Measurements from ENCODE around the gene OXA1L. TPM values are rescaled to one million over a fixed set of nuclear protein-coding genes. Genes with fewer than 3 reads are reported as not detected.

Gene OXA1L
- total RNA-seq, 1 donor from 2014 or later = 114 TPM

DNA sequence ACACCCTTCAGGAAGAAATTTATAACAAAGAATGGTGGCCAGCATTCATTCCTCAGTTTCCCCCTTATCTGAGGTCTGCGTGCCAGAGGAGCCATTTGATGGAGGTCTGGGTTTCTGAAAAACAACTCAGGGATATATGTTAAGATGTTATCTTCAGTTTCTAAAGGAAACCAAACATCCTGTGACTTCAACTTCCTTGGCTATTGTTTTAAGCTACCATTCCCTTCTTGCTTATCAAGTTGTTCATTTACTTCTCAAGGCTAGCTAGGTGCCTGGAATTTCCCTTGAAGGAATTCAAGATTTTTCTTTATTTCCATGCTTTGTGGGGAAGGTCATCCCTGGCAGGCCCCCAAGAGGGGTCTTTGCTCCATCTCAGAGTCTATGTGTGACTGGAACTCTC is 27.1 kb upstream of the OXA1L start:
- TF ChIP-seq, protein P1, sequence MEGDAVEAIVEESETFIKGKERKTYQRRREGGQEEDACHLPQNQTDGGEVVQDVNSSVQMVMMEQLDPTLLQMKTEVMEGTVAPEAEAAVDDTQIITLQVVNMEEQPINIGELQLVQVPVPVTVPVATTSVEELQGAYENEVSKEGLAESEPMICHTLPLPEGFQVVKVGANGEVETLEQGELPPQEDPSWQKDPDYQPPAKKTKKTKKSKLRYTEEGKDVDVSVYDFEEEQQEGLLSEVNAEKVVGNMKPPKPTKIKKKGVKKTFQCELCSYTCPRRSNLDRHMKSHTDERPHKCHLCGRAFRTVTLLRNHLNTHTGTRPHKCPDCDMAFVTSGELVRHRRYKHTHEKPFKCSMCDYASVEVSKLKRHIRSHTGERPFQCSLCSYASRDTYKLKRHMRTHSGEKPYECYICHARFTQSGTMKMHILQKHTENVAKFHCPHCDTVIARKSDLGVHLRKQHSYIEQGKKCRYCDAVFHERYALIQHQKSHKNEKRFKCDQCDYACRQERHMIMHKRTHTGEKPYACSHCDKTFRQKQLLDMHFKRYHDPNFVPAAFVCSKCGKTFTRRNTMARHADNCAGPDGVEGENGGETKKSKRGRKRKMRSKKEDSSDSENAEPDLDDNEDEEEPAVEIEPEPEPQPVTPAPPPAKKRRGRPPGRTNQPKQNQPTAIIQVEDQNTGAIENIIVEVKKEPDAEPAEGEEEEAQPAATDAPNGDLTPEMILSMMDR (IDR thresholded peaks at IDR 0.05) = no peak
- no peaks in the 10 kb centered on the region for H3K9me3 Mint-ChIP-seq (ENCODE audit: unreplicated experiment)
- H3K4me3 Mint-ChIP-seq (ENCODE audit: unreplicated experiment) = no peak overlapping the region
- H3K36me3 Mint-ChIP-seq (ENCODE audit: unreplicated experiment) = no peaks in the 10 kb centered on the region
- no peaks in the 10 kb centered on the region for H3K4me1 Mint-ChIP-seq (ENCODE audit: unreplicated experiment)
- peak; percentile 17 for DNase-seq (ENCODE audit: extremely low spot score, unreplicated experiment)
- H3K27ac Mint-ChIP-seq (ENCODE audit: unreplicated experiment) = no peak overlapping the region
- H3K27me3 Mint-ChIP-seq (ENCODE audit: unreplicated experiment) = peaks cover 17% of the 10 kb centered on the region

GRCh38 chr14:22740020-22740419 is 26.5 kb upstream of the OXA1L start:
- Mint-ChIP-seq H3K9me3 (ENCODE audit: unreplicated experiment) (no peaks in the 10 kb centered on the region), H3K36me3 (ENCODE audit: unreplicated experiment) (no peaks in the 10 kb centered on the region), H3K27ac (ENCODE audit: unreplicated experiment) (no peak overlapping the region), H3K4me1 (ENCODE audit: unreplicated experiment) (no peaks in the 10 kb centered on the region), H3K4me3 (ENCODE audit: unreplicated experiment) (no peak overlapping the region), H3K27me3 (ENCODE audit: unreplicated experiment) (peaks cover 17% of the 10 kb centered on the region)
- no peak for DNase-seq (ENCODE audit: extremely low spot score, unreplicated experiment)
- TF ChIP-seq, protein P1 (IDR thresholded peaks at IDR 0.05) = no peak

DNA sequence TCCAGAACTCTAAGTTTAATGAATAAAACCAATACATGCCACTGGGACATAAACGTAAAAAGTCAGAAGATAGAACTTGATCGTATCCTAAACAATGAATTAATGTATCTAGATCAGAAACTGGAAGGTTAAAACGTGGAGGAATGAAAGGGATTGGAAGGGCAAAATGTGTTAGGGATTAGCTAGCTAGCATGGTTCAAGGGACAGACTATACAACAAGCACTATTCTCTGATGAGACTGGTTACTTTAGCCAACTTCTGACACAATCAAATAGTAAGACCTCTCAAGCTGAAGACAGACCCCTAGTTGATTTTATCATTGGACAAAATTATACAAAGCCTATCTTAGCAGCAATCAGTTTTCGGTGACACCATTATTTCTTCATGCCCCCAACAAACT is 18.7 kb upstream of the OXA1L start:
- H3K9me3 Mint-ChIP-seq (ENCODE audit: unreplicated experiment) = no peaks in the 10 kb centered on the region
- peaks cover 35% of the 10 kb centered on the region for H3K27me3 Mint-ChIP-seq (ENCODE audit: unreplicated experiment)
- no peak overlapping the region for H3K4me3 Mint-ChIP-seq (ENCODE audit: unreplicated experiment)
- no peaks in the 10 kb centered on the region for H3K36me3 Mint-ChIP-seq (ENCODE audit: unreplicated experiment)
- H3K4me1 Mint-ChIP-seq (ENCODE audit: unreplicated experiment) = no peaks in the 10 kb centered on the region
- no peak overlapping the region for H3K27ac Mint-ChIP-seq (ENCODE audit: unreplicated experiment)
- DNase-seq (ENCODE audit: extremely low spot score, unreplicated experiment) = no peak
- TF ChIP-seq, protein P1 (IDR thresholded peaks at IDR 0.05) = no peak

- Mint-ChIP-seq H3K36me3 (ENCODE audit: unreplicated experiment) (no peaks in the 10 kb centered on the region), H3K9me3 (ENCODE audit: unreplicated experiment) (no peaks in the 10 kb centered on the region), H3K4me1 (ENCODE audit: unreplicated experiment) (no peaks in the 10 kb centered on the region), H3K4me3 (ENCODE audit: unreplicated experiment) (no peak overlapping the region), H3K27ac (ENCODE audit: unreplicated experiment) (no peak overlapping the region), H3K27me3 (ENCODE audit: unreplicated experiment) (peaks cover 36% of the 10 kb centered on the region)
- DNase-seq (ENCODE audit: extremely low spot score, unreplicated experiment) = no peak
- TF ChIP-seq, protein P1 (IDR thresholded peaks at IDR 0.05) = no peak
Observed at GRCh38 chr14:22748206-22748605, 18.3 kb upstream of the OXA1L start.

DNA sequence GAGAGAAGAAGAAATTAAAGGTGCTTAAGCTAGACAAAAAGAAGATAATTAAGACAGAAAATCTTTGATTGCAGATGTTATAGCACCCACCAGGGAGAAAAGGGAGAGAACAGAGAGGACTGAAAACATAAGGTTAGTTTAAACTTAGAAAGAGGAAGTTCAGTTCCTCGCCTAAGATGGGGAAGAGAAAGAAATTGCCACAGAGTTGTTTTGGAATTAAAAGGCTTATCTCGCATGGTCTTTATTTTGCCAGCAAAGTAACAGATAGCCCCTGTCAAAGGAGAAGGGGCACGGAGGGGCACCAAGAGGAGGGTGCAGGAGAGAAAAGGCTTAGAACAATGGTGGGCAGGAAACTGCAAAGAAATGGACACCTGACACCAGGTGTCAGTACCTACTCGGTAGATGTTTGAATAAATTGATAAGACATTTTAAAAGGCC is 17.8 kb upstream of the OXA1L start:
- H3K27ac Mint-ChIP-seq (ENCODE audit: unreplicated experiment) = no peak overlapping the region
- H3K9me3 Mint-ChIP-seq (ENCODE audit: unreplicated experiment) = no peaks in the 10 kb centered on the region
- DNase-seq (ENCODE audit: extremely low spot score, unreplicated experiment) = no peak
- TF ChIP-seq, protein P1 (IDR thresholded peaks at IDR 0.05) = no peak
- H3K4me3 Mint-ChIP-seq (ENCODE audit: unreplicated experiment) = no peak overlapping the region
- no peaks in the 10 kb centered on the region for H3K4me1 Mint-ChIP-seq (ENCODE audit: unreplicated experiment)
- H3K36me3 Mint-ChIP-seq (ENCODE audit: unreplicated experiment) = no peaks in the 10 kb centered on the region
- H3K27me3 Mint-ChIP-seq (ENCODE audit: unreplicated experiment) = peaks cover 36% of the 10 kb centered on the region
